Fibroblast of skin of scalp (primary cell): ENCODE data around the gene SMAD4.
"Not testable (repeated sequence)": the region's sequence is repeated elsewhere in the genome, so short reads cannot be mapped to it uniquely, and the experiment has no call there.

Experiments
- DNase-seq: peaks from one replicate; pipeline ENCODE4 v3.0.0-alpha.2; 2013

The SMAD4 gene

GRCh38 chr18:51070545-51070944, 40.5 kb downstream of the SMAD4 start:
- peak; percentile 91 for DNase-seq

- DNase-seq, result no peak
Observed at GRCh38 chr18:51072586-51073313, 42.7 kb downstream of the SMAD4 start.

- no peak for DNase-seq
Observed at GRCh38 chr18:51074605-51075004, 44.6 kb downstream of the SMAD4 start.

- DNase-seq, result no peak
Observed at GRCh38 chr18:51076503-51076902, 46.5 kb downstream of the SMAD4 start.

GRCh38 chr18:51077217-51077616, 47.2 kb downstream of the SMAD4 start:
- DNase-seq, result peak; percentile 19

- DNase-seq, result no peak
Observed at GRCh38 chr18:51078026-51078425, 48.0 kb downstream of the SMAD4 start.

GRCh38 chr18:51082571-51083267, 52.7 kb downstream of the SMAD4 start:
- DNase-seq, result no peak

- DNase-seq, result no peak
Observed at GRCh38 chr18:51083398-51083797, 53.4 kb downstream of the SMAD4 start.

- no peak for DNase-seq
Observed at GRCh38 chr18:51088410-51088809, 58.4 kb downstream of the SMAD4 start.

- DNase-seq, result peak; percentile 10
Observed at GRCh38 chr18:51089691-51090090, 59.7 kb downstream of the SMAD4 start.

GRCh38 chr18:51091270-51091669, 61.3 kb downstream of the SMAD4 start:
- DNase-seq, result no peak

- no peak for DNase-seq
Observed at GRCh38 chr18:51092117-51092516, 62.1 kb downstream of the SMAD4 start.

- DNase-seq, result not testable (repeated sequence)
Observed at GRCh38 chr18:51092967-51093366, 63.0 kb downstream of the SMAD4 start.

GRCh38 chr18:51097021-51097822, 67.2 kb downstream of the SMAD4 start:
- DNase-seq, result no peak

GRCh38 chr18:51098082-51098481, 68.1 kb downstream of the SMAD4 start:
- no peak for DNase-seq

- no peak for DNase-seq
Observed at GRCh38 chr18:51098513-51098912, 68.5 kb downstream of the SMAD4 start.

GRCh38 chr18:51100385-51101120, 70.5 kb downstream of the SMAD4 start:
- no peak for DNase-seq

- DNase-seq, result no peak
Observed at GRCh38 chr18:51107082-51107481, 77.1 kb downstream of the SMAD4 start.

GRCh38 chr18:51107598-51108305, 77.7 kb downstream of the SMAD4 start:
- DNase-seq, result no peak

GRCh38 chr18:51108330-51108729, 78.3 kb downstream of the SMAD4 start:
- no peak for DNase-seq

- DNase-seq, result peak; percentile 40
Observed at GRCh38 chr18:51110073-51110797, 80.2 kb downstream of the SMAD4 start.
